Measurements from ENCODE around the gene PYM1. TPM values are rescaled to one million over a fixed set of nuclear protein-coding genes. Genes with fewer than 3 reads are reported as not detected.

PYM1 gene
- total and polyA plus RNA-seq, 2 of the 13 experiments (the other 11 are each of a cell fraction or from before 2014, with no cell fraction given), result 44.0 to 51.8 TPM

DNA sequence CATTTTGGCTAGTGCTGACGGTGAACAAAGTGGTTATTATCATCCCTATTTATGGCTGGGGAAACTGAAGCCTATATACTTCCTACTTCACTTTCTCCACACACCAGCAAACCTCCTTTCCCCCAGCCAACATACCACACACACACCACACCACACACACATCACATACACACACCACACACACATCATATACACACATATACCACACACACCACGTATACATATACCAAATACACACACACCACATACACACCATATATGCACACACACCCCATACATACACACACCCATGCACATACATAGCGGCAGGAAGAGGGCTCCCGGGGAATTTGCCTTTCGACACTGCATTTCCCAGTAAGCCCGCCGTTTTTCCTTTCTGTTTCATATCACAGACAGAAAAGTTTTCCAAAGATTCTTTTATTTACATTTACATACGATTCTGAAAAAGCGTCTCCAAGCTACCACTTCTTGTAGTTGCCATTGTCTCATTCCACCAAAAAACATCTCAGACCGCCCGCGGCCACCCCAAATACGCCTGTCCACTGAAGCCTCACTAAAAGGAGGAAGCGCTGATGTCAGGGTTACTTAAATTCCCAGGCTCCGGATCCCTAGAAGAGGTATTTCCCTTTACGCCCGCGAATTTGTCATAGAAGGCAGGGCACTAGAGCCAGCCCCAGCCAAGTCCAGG, 45.4 kb upstream of the PYM1 start (continued):
- TF ChIP-seq ZNF724P (CRISPR knock-in tag; IDR thresholded peaks at IDR 0.05; ENCODE audit: borderline replicate concordance), result no peak
- TF ChIP-seq, protein P1, sequence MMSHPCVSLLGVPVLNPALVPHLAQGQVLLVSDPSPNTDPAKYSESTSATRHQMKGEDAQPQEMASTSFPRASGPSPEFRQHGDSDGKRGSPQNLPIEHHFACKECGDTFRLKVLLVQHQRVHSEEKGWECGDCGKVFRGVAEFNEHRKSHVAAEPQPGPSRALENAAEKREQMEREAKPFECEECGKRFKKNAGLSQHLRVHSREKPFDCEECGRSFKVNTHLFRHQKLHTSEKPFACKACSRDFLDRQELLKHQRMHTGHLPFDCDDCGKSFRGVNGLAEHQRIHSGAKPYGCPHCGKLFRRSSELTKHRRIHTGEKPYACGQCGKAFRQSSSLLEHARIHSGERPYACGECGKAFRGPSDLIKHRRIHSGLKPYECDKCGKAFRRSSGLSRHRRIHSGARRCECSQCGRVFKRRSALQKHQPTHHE (CRISPR knock-in tag; IDR thresholded peaks at IDR 0.05; ENCODE audit: borderline replicate concordance), result no peak
- TF ChIP-seq, protein P2, sequence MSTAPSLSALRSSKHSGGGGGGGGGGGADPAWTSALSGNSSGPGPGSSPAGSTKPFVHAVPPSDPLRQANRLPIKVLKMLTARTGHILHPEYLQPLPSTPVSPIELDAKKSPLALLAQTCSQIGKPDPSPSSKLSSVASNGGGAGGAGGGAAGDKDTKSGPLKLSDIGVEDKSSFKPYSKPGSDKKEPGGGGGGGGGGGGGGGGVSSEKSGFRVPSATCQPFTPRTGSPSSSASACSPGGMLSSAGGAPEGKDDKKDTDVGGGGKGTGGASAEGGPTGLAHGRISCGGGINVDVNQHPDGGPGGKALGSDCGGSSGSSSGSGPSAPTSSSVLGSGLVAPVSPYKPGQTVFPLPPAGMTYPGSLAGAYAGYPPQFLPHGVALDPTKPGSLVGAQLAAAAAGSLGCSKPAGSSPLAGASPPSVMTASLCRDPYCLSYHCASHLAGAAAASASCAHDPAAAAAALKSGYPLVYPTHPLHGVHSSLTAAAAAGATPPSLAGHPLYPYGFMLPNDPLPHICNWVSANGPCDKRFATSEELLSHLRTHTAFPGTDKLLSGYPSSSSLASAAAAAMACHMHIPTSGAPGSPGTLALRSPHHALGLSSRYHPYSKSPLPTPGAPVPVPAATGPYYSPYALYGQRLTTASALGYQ (CRISPR knock-in tag; IDR thresholded peaks at IDR 0.05), result 0 out of 2 replicates have a peak, but pooled peaks have one; percentile 6
- TF ChIP-seq CHD4 (IDR thresholded peaks at IDR 0.05; ENCODE audit: borderline replicate concordance, low read length), result peak; percentile 46; the same call in 1 of the 2 replicates
- TF ChIP-seq, protein P3, sequence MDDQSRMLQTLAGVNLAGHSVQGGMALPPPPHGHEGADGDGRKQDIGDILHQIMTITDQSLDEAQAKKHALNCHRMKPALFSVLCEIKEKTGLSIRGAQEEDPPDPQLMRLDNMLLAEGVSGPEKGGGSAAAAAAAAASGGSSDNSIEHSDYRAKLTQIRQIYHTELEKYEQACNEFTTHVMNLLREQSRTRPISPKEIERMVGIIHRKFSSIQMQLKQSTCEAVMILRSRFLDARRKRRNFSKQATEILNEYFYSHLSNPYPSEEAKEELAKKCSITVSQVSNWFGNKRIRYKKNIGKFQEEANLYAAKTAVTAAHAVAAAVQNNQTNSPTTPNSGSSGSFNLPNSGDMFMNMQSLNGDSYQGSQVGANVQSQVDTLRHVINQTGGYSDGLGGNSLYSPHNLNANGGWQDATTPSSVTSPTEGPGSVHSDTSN (CRISPR knock-in tag; IDR thresholded peaks at IDR 0.05; ENCODE audit: borderline replicate concordance), result no peak
- peak; percentile 82 for TF ChIP-seq ZNF646 (CRISPR knock-in tag; IDR thresholded peaks at IDR 0.05)
- no peak for TF ChIP-seq ZNF160 (CRISPR knock-in tag; IDR thresholded peaks at IDR 0.05)
- TF ChIP-seq, protein P4, sequence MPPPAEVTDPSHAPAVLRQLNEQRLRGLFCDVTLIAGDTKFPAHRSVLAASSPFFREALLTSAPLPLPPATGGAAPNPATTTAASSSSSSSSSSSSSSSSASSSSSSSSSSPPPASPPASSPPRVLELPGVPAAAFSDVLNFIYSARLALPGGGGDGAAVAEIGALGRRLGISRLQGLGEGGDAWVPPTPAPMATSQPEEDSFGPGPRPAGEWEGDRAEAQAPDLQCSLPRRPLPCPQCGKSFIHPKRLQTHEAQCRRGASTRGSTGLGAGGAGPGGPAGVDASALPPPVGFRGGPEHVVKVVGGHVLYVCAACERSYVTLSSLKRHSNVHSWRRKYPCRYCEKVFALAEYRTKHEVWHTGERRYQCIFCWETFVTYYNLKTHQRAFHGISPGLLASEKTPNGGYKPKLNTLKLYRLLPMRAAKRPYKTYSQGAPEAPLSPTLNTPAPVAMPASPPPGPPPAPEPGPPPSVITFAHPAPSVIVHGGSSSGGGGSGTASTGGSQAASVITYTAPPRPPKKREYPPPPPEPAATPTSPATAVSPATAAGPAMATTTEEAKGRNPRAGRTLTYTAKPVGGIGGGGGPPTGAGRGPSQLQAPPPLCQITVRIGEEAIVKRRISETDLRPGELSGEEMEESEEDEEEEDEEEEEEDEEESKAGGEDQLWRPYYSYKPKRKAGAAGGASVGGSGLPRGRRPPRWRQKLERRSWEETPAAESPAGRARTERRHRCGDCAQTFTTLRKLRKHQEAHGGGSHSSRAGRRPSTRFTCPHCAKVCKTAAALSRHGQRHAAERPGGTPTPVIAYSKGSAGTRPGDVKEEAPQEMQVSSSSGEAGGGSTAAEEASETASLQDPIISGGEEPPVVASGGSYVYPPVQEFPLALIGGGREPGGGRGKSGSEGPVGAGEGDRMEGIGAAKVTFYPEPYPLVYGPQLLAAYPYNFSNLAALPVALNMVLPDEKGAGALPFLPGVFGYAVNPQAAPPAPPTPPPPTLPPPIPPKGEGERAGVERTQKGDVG (CRISPR knock-in tag; IDR thresholded peaks at IDR 0.05; ENCODE audit: borderline replicate concordance), result no peak
- TF ChIP-seq POLR2AphosphoS5 (IDR thresholded peaks at IDR 0.05; ENCODE audit: low read depth, low read length), result peak; percentile 60; the same call in 1 of the 2 replicates
- peak; percentile 65; the same call in 1 of the 2 replicates for TF ChIP-seq SIN3A (IDR thresholded peaks at IDR 0.05; ENCODE audit: borderline replicate concordance, low read depth, low read length)
- 0 out of 2 replicates have a peak, but pooled peaks have one; percentile 13 for TF ChIP-seq TOE1 (CRISPR knock-in tag; IDR thresholded peaks at IDR 0.05)
- TF ChIP-seq ZNF788 (CRISPR knock-in tag; IDR thresholded peaks at IDR 0.05; ENCODE audit: borderline replicate concordance), result 0 out of 2 replicates have a peak, but pooled peaks have one; percentile 5
- TF ChIP-seq ZBTB38 (CRISPR knock-in tag; IDR thresholded peaks at IDR 0.05), result peak; percentile 40; the same call in 1 of the 2 replicates
- TF ChIP-seq RFXANK (CRISPR knock-in tag; IDR thresholded peaks at IDR 0.05), result no peak

All from HepG2 (cell line).